Bone marrow (tissue), 2 donors: ENCODE measurements around the gene FRYL.
"Not testable (repeated sequence)": the region's sequence is repeated elsewhere in the genome, so short reads cannot be mapped to it uniquely, and the experiment has no call there.

Source experiments
- DNase-seq, 2 donors: peaks; one replicate each; lab custom pipeline; 2025; lab: John Stamatoyannopoulos, UW

The FRYL gene

GRCh38 chr4:48490680-48491513 is 289.2 kb downstream of the FRYL start:
- DNase-seq: no peak

GRCh38 chr4:48490012-48490679 is 289.9 kb downstream of the FRYL start, which contains the start of gene ZAR1:
ZAR1 (plus strand) TSS chr4:48490252; CDS start chr4:48490292, 40 bp downstream.
- no peak for DNase-seq

GRCh38 chr4:48489683-48490011 is 290.4 kb downstream of the FRYL start:
- no peak for DNase-seq

- DNase-seq: no peak
Measured at GRCh38 chr4:48484494-48485168, 295.4 kb downstream of the FRYL start.

- DNase-seq: peak in 1 of 2 donors; percentile 17
Measured at GRCh38 chr4:48483777-48484493, 296.1 kb downstream of the FRYL start.

- no peak for DNase-seq
Measured at GRCh38 chr4:48483006-48483776, 296.9 kb downstream of the FRYL start, which contains the start of gene SLC10A4. SLC10A4 (plus strand) TSS chr4:48483343; CDS start chr4:48483562, 219 bp downstream.

- DNase-seq: no peak
Measured at GRCh38 chr4:48481581-48481980, 298.5 kb downstream of the FRYL start.

GRCh38 chr4:48478273-48478672 is 301.8 kb downstream of the FRYL start:
- DNase-seq: no peak

GRCh38 chr4:48475770-48476169 is 304.3 kb downstream of the FRYL start:
- DNase-seq: no peak

GRCh38 chr4:48472794-48473193 is 307.3 kb downstream of the FRYL start:
- no peak for DNase-seq

- no peak for DNase-seq
Measured at GRCh38 chr4:48470570-48470969, 309.5 kb downstream of the FRYL start.

- no peak for DNase-seq
Measured at GRCh38 chr4:48470137-48470536, 309.9 kb downstream of the FRYL start.

- DNase-seq: no peak
Measured at GRCh38 chr4:48467891-48468290, 312.2 kb downstream of the FRYL start.

- DNase-seq: no peak
Measured at GRCh38 chr4:48467442-48467841, 312.6 kb downstream of the FRYL start.

- DNase-seq: no peak
Measured at GRCh38 chr4:48462363-48462762, 317.7 kb downstream of the FRYL start.

- no peak for DNase-seq
Measured at GRCh38 chr4:48461000-48461399, 319.1 kb downstream of the FRYL start.

GRCh38 chr4:48454591-48454990 is 325.5 kb downstream of the FRYL start:
- DNase-seq: no peak

GRCh38 chr4:48451656-48452055 is 328.4 kb downstream of the FRYL start:
- DNase-seq: not testable (repeated sequence)

GRCh38 chr4:48450740-48451139 is 329.3 kb downstream of the FRYL start:
- DNase-seq: no peak

GRCh38 chr4:48449151-48449550 is 330.9 kb downstream of the FRYL start:
- no peak for DNase-seq
